Measurements from ENCODE around the gene MARCHF10. TPM values are rescaled to one million over a fixed set of nuclear protein-coding genes. Genes with fewer than 3 reads are reported as not detected.

The MARCHF10 gene
- total RNA-seq, 1 donor from 2014 or later, result 0.25 TPM

GRCh38 chr17:62690168-62690897 lies 117.8 kb downstream of the MARCHF10 start:
- peaks cover 25% of the 10 kb centered on the region for H3K4me1 ChIP-seq

GRCh38 chr17:62689441-62690167 lies 118.5 kb downstream of the MARCHF10 start:
- peaks cover 19% of the 10 kb centered on the region for H3K4me1 ChIP-seq
- intact Hi-C loops (cut with DNase I), result no loop called here
- no peak overlapping the region for H3K27ac ChIP-seq
- H3K27me3 ChIP-seq, result no peaks in the 10 kb centered on the region
- no peak for TF ChIP-seq POLR2A (IDR thresholded peaks at IDR 0.05)
- no peak for TF ChIP-seq CTCF (IDR thresholded peaks at IDR 0.05)
- TF ChIP-seq POLR2AphosphoS5 (IDR thresholded peaks at IDR 0.05; ENCODE audit: insufficient read depth in 1 of 2, low read depth in 1 of 2), result no peak
- H3K9me3 ChIP-seq, result no peaks in the 10 kb centered on the region
- DNase-seq (ENCODE audit: extremely low spot score in 2 of 2), result no peak
- no peak overlapping the region for H3K4me3 ChIP-seq
- H3K36me3 ChIP-seq, result peaks cover 0 to 8% of the 10 kb centered on the region in 2 donors

More at GRCh38 chr17:62690168-62690897, 117.8 kb downstream of the MARCHF10 start:
- DNase-seq (ENCODE audit: extremely low spot score in 2 of 2), result no peak
- no peak for TF ChIP-seq CTCF (IDR thresholded peaks at IDR 0.05)
- TF ChIP-seq POLR2AphosphoS5 (IDR thresholded peaks at IDR 0.05; ENCODE audit: insufficient read depth in 1 of 2, low read depth in 1 of 2), result no peak
- no peak for TF ChIP-seq POLR2A (IDR thresholded peaks at IDR 0.05)
- Histone ChIP-seq H3K4me3 (no peak overlapping the region), H3K27me3 (no peaks in the 10 kb centered on the region), H3K36me3 (peaks cover 0 to 8% of the 10 kb centered on the region in 2 donors), H3K27ac (no peak overlapping the region), H3K9me3 (no peaks in the 10 kb centered on the region)
- intact Hi-C loops (cut with DNase I), result no loop called here

GRCh38 chr17:62688398-62689160 lies 119.5 kb downstream of the MARCHF10 start:
- Histone ChIP-seq H3K9me3 (no peaks in the 10 kb centered on the region), H3K4me3 (no peak overlapping the region), H3K27ac (no peak overlapping the region), H3K4me1 (peaks cover 8% of the 10 kb centered on the region), H3K36me3 (peaks cover 0 to 8% of the 10 kb centered on the region in 2 donors), H3K27me3 (no peaks in the 10 kb centered on the region)
- DNase-seq (ENCODE audit: extremely low spot score in 2 of 2), result no peak
- intact Hi-C loops (cut with DNase I), result no loop called here
- TF ChIP-seq POLR2AphosphoS5 (IDR thresholded peaks at IDR 0.05; ENCODE audit: insufficient read depth in 1 of 2, low read depth in 1 of 2), result no peak
- no peak for TF ChIP-seq POLR2A (IDR thresholded peaks at IDR 0.05)
- no peak for TF ChIP-seq CTCF (IDR thresholded peaks at IDR 0.05)

DNA sequence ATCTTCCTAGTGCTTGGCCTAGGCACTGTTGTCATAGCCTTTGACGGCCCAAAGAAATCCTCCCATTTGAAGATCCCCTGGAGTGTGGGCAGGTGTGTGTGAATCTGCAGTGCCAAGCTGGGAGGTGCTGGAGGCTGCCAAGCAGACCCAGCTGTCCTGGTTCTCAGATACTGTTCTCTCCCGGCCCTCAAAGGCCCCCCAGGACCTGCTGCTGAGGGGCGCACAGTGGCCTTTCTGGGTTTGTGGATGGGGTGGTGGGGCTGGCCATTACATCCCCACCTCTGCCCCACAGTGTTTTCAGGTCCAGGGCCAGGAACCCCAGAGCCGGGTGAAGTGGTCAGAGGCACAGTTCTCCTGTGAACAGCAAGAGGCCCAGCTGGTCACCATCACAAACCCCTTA lies 120.1 kb downstream of the MARCHF10 start:
- TF ChIP-seq POLR2AphosphoS5 (IDR thresholded peaks at IDR 0.05; ENCODE audit: insufficient read depth in 1 of 2, low read depth in 1 of 2) (no peak), CTCF (IDR thresholded peaks at IDR 0.05) (no peak), POLR2A (IDR thresholded peaks at IDR 0.05) (no peak)
- no peak for DNase-seq (ENCODE audit: extremely low spot score in 2 of 2)
- intact Hi-C loops (cut with DNase I), result no loop called here
- no peaks in the 10 kb centered on the region for H3K27me3 ChIP-seq
- H3K27ac ChIP-seq, result no peak overlapping the region
- H3K36me3 ChIP-seq, result peaks cover 0 to 8% of the 10 kb centered on the region in 2 donors
- no peak overlapping the region for H3K4me3 ChIP-seq
- peaks cover 4% of the 10 kb centered on the region for H3K4me1 ChIP-seq
- H3K9me3 ChIP-seq, result no peaks in the 10 kb centered on the region

Measured in vagina (tissue), 2 donors.